A204.1 (cell line): ENCODE results near the gene TFCP2.
A peak's percentile ranks its signal among the peaks of the same experiment; 100 is the strongest.
"Not testable (repeated sequence)": the region's sequence is repeated elsewhere in the genome, so short reads cannot be mapped to it uniquely, and the experiment has no call there.

Experiments used
- FAIRE-seq: peaks from 2 replicates; lab custom pipeline; 2012; peaks lifted over from hg19 to GRCh38; lab: Jason Lieb, UNC

TFCP2 gene

GRCh38 chr12:51172515-51173431 is at the start of gene TFCP2:
TSS of gene TFCP2 (minus strand) at chr12:51173135. CDS start at chr12:51172422, 713 bp downstream.
- peak; percentile 83 for FAIRE-seq

- FAIRE-seq: no peak
Measured at GRCh38 chr12:51222461-51222860, 49.5 kb upstream of the TFCP2 start.

- not testable (repeated sequence) for FAIRE-seq
Measured at GRCh38 chr12:51219857-51220256, 46.9 kb upstream of the TFCP2 start.

GRCh38 chr12:51219322-51219721 is 46.4 kb upstream of the TFCP2 start:
- FAIRE-seq: no peak

- no peak for FAIRE-seq
Measured at GRCh38 chr12:51218607-51219161, 45.7 kb upstream of the TFCP2 start.

- no peak for FAIRE-seq
Measured at GRCh38 chr12:51217968-51218606, 45.2 kb upstream of the TFCP2 start, which contains the start of gene POU6F1. TSS of gene POU6F1 (minus strand) at chr12:51218062. CDS start at chr12:51206836, 11,226 bp downstream.

GRCh38 chr12:51217133-51217967 is 44.4 kb upstream of the TFCP2 start:
- no peak for FAIRE-seq

- FAIRE-seq: no peak
Measured at GRCh38 chr12:51216642-51217041, 43.7 kb upstream of the TFCP2 start.

GRCh38 chr12:51214895-51215294 is 42.0 kb upstream of the TFCP2 start:
- FAIRE-seq: no peak

GRCh38 chr12:51210690-51211395 is 37.9 kb upstream of the TFCP2 start:
- no peak for FAIRE-seq

- no peak for FAIRE-seq
Measured at GRCh38 chr12:51209259-51209658, 36.3 kb upstream of the TFCP2 start.

GRCh38 chr12:51208016-51208660 is 35.2 kb upstream of the TFCP2 start:
- FAIRE-seq: no peak

GRCh38 chr12:51205350-51205749 is 32.4 kb upstream of the TFCP2 start:
- no peak for FAIRE-seq

- no peak for FAIRE-seq
Measured at GRCh38 chr12:51202718-51203117, 29.8 kb upstream of the TFCP2 start.

GRCh38 chr12:51200806-51201205 is 27.9 kb upstream of the TFCP2 start:
- FAIRE-seq: no peak

GRCh38 chr12:51200156-51200555 is 27.2 kb upstream of the TFCP2 start:
- no peak for FAIRE-seq

- FAIRE-seq: no peak
Measured at GRCh38 chr12:51199366-51199945, 26.5 kb upstream of the TFCP2 start.

- FAIRE-seq: no peak
Measured at GRCh38 chr12:51198568-51199365, 25.8 kb upstream of the TFCP2 start.

GRCh38 chr12:51197736-51198567 is 25.0 kb upstream of the TFCP2 start:
- FAIRE-seq: no peak
